HTERT RPE-1 (cell line): ENCODE measurements around the gene CEP41.

ENCODE experiments used
- in situ Hi-C: fragments of 300-500 bp; cut with MboI; formaldehyde crosslinking; loops from 4 replicates; pipeline ENCODE4 v1.14.3; 2020; ENCODE audit warnings: low sequenced_read_pairs

Gene CEP41, protein sequence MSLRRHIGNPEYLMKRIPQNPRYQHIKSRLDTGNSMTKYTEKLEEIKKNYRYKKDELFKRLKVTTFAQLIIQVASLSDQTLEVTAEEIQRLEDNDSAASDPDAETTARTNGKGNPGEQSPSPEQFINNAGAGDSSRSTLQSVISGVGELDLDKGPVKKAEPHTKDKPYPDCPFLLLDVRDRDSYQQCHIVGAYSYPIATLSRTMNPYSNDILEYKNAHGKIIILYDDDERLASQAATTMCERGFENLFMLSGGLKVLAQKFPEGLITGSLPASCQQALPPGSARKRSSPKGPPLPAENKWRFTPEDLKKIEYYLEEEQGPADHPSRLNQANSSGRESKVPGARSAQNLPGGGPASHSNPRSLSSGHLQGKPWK

DNA sequence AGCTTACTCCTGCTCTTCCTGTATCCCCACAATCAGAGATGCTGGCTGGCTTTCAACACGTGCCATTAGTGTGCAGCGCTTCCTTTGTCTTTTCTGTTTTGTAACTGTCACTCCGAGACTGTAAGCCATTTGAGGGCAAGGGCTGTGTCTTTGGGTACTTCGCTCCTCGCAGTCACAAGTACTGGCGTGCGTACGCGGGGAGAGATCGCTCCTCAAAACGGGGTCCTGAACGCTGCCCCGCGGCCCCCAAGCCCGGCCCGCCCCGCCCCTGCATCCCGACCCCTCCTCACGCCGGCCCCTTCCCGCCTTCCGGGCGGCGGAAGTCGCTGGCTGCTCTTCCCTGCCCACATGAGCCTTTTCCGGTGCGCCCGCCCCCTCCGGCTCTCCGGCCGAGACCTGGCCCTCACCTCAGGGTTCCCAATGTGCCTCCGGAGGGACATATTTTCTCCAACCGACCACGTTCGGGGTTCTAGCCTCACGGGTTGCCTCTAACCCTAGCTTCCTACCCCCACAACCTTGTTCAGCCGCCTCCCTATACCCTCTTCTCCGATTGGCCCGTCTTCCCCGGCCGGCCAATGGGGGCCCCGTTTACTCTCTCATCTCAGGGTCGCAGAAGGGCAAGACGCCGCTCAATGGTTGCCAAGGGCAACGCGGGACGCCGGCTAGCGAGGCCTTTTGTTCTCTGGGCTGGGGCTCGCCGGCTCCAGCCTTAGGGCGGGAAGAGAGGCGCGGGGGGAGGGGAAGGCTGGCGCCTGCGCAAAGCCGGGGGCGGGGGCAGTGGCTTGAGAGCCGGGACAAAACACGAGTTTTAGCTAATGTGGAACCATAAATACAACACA, at the start of gene CEP41:
CEP41 (minus strand) TSS at position 490 of the 839 bp plus-strand sequence; CDS start at position 440, 50 bp downstream.
- in situ Hi-C loops: no loop called here

- in situ Hi-C loops: no loop called here
These were observed 49.5 kb upstream of the CEP41 start for GRCh38 chr7:130490311-130490791.

GRCh38 chr7:130489140-130489983, 48.5 kb upstream of the CEP41 start:
- in situ Hi-C loops: no loop called here

GRCh38 chr7:130488392-130489139, 47.8 kb upstream of the CEP41 start:
- in situ Hi-C loops: no loop called here

DNA sequence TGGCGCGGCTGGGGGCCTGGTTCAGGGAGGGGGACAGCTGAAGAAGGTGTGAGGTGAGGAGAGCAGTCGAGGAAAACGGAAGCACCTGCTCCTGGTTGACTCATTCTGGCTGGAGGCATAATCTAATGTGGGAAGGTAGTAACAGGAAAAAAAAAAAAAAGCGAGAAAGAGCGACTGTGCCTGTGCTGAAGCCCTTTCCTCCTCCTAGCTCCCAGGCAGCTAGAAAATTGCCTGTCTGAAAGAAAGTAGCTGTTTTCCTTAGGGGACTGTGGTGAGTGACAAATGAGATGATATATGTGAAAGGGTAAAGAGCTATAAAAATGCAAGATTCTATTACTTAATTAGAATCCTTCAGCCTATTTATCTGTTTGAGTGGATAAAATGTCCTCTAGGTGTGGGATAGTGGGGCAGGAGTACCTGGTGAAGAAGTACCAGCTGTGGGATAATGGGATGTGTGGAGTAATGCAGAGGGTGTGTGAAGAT, 46.2 kb upstream of the CEP41 start:
- in situ Hi-C loops: no loop called here

DNA sequence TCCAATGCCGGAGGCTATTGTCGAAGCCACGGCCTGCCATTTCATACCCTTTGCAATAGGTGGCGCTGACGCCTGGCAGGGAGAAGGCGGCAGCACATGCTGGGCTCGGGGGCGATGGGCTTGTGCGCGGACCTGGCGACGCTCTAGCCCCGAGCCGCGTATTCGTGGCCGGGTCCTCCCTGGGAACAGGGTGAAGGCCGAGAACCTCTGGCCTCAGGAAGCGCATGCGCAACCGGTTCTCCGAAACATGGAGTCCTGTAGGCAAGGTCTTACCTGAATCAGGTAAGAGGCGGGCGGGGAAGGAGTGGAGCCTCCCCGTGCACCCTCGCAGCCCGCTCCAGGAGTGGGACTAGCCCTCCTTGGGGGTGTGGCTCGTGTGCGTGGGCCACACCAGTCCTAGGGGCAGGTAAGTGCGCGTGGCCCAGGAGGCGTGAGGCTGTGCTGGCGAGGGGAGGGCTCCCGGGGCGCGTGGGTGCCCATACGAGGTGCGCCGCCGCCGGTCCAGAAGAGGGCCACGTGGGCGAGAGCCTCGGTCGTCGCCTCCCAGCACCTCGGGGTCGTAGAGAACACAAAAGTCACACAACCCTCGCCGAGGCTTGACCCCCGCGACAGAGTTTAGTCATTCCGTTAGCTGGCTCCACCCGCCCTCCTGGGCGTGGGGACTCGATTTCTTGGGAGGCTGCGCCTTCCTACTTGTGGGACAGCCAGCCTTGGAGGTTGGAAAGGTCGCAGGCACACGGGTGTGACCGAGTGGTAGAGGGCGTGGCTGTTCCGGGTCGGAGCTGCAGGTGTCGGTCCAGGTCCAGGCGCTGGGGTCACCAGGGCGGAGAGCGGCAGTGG, 45.5 kb upstream of the CEP41 start:
- in situ Hi-C loops: no loop called here

DNA sequence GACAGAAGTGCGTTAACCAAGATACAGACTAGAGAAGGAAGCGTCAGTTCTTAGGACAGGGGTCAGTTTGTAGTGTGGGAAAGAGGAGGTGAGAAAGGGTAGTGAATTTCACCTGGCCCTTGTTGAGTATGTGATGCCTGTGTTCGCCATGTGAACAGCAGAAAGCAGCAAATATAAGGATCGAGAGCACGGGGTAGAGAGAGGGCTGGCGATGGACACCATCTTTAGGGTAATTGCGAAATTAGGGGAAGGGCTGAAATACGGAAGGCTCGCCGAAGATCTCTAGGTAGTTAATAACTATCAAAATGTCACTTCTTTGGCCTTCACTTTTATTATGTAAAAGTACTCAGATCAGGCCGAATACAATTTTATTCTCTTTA, 44.9 kb upstream of the CEP41 start:
- in situ Hi-C loops: no loop called here

GRCh38 chr7:130483031-130483430, 42.2 kb upstream of the CEP41 start:
- in situ Hi-C loops: no loop called here

- in situ Hi-C loops: no loop called here
These were observed 41.1 kb upstream of the CEP41 start for GRCh38 chr7:130481898-130482297.

- in situ Hi-C loops: no loop called here
These were observed 39.0 kb upstream of the CEP41 start for GRCh38 chr7:130479716-130480400.

GRCh38 chr7:130478991-130479390, 38.2 kb upstream of the CEP41 start:
- in situ Hi-C loops: no loop called here

GRCh38 chr7:130476297-130477150, 35.7 kb upstream of the CEP41 start:
- in situ Hi-C loops: no loop called here

DNA sequence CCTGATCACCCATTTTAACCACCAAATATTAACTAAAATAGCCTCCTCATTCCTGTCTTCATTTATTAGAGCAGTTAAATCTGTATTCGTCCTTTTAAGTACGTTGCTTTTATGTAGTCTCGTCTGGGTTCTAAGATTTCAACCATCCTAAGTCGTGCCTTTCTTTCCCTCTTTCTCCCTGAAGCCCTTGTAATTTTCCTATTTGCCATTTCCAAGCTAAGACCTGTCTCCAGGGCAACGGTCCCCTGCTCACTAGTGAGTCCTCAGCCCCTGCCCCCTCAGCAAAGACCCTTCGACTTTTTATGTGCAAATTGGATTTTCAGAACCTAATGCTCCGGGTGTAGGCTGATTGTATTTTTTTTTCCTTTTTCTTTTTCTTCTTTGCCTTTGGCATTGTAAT, 35.0 kb upstream of the CEP41 start:
- in situ Hi-C loops: no loop called here

GRCh38 chr7:130473876-130474275, 33.1 kb upstream of the CEP41 start:
- in situ Hi-C loops: no loop called here

DNA sequence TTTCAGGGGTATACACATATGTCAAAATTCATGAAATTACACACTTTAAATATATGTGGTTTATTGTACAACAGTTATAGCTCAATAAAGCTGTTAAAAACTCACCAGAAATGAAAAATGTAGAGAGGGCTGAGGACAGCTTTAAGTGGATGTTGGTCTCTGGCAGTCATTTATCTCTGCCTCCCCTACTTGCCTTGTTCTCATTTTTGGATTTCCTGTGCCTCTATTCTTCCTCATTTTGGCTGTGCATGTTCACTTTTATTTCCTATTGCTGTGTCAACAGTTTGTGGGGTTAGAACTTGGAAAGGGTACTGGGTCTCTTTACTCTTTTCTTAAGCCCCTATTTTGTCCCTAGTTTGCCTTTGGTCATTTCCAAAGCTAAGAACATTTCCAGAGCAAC, 32.5 kb upstream of the CEP41 start:
- in situ Hi-C loops: no loop called here

DNA sequence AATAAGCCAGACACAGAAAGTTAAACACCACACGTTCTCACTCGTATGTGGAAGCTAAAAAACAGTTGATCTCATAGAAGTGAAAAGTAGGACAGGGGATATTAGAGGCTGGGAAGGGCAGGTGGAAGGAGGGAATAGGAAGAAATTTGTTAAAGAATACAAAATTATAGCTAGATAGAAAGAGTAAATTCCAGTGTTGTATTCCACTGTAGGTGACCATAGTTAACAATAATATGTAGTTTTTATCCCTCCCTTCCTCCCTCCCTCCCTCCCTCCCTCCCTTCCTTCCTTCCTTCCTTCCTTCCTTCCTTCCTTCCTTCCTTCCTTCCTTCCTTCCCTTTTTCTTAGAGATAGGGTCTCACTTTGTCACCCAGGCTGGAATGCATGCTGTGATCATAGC, 31.2 kb upstream of the CEP41 start:
- in situ Hi-C loops: no loop called here

DNA sequence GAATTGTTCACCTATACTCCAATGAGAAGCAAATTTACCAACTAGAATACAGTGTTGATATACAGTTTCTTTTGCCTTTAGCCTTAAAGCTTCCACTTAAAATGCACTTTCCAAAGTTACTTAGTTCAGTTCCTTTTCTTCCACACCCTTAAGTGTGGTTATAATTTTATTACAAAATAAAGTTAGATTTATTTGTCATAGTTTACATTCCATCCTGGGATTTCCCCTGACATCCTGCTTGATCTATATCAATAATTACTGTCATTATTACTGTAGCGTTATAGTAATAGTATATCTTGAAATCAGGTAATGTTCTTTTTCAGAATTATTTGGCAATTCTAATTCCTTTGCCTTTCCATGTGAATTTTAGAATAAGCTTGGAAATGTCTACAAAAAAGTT, 27.8 kb upstream of the CEP41 start:
- in situ Hi-C loops: no loop called here
